ENCODE data around the gene CD7.

DNA sequence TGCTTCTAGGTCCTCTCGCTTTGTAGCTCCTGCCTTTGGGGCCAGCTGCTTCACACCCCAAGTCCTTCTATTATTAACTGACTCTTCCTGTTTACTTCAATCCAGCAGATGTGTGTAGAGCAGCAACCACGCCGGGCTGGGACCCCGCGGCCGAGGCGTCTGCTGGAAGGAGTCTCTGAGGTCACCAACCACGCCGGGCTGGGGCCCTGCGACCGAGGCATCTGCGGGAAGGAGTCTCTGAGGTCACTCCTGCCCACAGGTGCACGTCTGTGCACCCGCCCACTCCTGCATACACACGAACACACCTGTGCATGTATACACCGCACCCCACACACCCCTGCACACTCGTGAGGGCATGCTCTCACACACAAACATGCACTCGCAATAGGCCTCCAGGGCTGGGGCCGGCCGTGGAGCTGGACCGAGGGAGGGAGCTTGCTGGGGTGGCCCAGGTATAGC is 33.9 kb upstream of the CD7 start:
- no peak for TF ChIP-seq EZH2 (IDR thresholded peaks at IDR 0.05; ENCODE audit: borderline replicate concordance, low read depth, low read length, poor library complexity, severe bottlenecking)
- TF ChIP-seq, protein P1, sequence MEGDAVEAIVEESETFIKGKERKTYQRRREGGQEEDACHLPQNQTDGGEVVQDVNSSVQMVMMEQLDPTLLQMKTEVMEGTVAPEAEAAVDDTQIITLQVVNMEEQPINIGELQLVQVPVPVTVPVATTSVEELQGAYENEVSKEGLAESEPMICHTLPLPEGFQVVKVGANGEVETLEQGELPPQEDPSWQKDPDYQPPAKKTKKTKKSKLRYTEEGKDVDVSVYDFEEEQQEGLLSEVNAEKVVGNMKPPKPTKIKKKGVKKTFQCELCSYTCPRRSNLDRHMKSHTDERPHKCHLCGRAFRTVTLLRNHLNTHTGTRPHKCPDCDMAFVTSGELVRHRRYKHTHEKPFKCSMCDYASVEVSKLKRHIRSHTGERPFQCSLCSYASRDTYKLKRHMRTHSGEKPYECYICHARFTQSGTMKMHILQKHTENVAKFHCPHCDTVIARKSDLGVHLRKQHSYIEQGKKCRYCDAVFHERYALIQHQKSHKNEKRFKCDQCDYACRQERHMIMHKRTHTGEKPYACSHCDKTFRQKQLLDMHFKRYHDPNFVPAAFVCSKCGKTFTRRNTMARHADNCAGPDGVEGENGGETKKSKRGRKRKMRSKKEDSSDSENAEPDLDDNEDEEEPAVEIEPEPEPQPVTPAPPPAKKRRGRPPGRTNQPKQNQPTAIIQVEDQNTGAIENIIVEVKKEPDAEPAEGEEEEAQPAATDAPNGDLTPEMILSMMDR (conservative IDR thresholded peaks at IDR 0.05; ENCODE audit: low read depth, low read length): no peak

Data from A673 (cell line).